GM10847 (cell line): Measurements from ENCODE around the gene MAPK11.

Experiments
- POLR2A ChIP-seq: IDR thresholded peaks from 2 replicates; pipeline ENCODE4 v1.6.1; 2011; ENCODE audit not compliant: insufficient read length; ENCODE audit errors: extremely low read depth

The MAPK11 gene

DNA sequence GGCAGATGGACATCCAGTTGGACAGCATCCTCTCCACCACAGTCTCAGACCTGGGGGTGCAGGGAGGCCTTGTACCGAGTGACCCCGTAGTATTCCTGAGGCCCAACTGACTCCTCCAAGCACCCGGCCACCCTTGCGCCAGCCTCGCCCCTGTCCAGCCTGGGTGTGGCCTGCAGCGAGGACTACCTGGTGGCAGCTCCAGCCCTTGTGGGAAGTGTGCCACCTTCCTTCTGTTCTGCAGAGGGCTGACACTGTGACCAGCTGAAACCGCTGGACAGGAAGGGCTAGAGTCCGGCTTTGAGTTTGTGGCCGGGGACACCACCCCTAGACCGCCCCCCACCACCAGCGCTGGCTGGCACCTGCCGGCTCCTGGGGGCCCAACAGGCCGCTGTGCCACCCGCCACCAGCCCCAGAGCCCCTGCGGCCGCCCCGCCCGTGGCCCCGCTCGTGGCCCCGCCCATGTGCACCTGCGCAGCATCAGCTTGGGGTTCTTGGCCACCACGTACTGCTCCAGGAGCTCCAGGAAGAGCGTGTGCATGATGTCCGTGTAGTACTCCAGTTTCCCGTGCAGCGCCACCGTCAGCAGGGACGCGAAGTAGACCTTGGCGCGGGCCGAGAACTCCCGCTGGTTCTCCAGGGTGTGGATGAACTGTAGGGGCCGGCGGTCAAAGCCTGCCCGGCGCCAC is 10.0 kb upstream of the MAPK11 start:
- no peak for TF ChIP-seq POLR2A

DNA sequence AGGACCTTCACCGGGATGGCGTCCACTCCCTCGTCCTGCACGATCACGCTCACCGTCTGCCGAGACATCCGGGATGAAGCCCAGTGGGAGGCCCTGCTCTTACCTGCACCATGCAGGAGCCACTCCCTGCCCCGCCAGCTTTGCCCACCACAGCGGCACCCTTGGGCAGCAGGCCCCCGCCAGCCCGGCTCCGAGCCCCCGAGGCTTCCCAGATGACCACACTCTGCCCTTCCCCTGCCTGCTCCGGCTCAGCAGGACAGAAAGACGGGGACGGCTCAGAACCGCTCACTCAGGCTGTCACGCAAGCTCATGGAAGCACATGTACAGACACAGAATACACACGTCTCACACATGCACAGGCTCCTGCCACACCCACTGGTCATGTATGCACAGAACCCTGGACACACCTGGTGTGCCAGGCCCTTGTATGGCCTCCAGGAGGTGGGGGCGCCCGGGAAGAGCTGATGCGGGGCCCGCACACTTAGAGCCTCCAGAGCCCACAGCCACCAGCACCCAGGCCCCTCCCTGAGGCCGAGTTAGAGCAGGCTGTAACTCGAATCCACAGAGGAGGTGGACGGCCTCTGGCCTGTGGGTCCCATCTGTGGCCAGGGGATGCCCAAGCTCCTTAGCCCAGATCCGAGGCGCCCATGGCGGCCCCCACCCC is 8.9 kb upstream of the MAPK11 start:
- TF ChIP-seq POLR2A, result no peak

DNA sequence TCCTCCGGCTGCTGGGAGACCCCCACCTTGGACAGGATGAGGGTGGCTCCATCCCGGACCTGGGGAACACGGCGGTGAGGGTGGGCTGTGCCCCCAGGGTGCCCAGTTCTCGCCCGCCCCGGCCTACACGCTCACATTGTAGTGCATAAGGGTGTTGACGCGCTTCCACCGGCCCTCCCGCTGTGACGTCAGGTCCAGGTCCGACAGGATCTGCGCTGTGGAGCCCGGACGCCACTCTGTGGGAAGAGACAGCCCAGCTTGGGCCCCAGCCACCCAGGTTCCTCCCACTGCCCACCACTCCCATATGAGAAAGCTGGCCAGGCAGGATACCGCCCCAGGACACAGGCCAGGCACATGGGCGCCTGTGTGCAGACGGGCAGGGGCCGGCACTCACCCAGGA is 8.3 kb upstream of the MAPK11 start:
- no peak for TF ChIP-seq POLR2A

- TF ChIP-seq POLR2A, result no peak
These were observed 7.6 kb upstream of the MAPK11 start for GRCh38 chr22:50277761-50278160.

DNA sequence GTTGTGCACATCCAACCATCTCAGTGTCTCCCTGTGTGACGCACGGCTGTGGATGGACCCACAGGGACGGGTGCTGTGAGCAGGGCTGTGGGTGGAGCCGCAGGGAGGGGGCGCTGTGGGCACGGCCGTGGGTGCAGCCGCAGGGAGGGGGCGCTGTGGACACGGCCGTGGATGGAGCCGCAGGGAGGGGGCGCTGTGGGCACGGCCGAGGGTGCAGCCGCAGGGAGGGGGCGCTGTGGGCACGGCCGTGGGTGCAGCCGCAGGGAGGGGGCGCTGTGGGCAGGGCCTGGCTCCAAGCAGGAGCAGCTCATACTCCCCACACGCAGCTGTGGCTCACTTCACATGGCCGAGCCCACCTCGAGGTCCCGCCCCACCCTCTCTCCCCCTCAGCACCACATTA is 6.0 kb upstream of the MAPK11 start:
- no peak for TF ChIP-seq POLR2A

DNA sequence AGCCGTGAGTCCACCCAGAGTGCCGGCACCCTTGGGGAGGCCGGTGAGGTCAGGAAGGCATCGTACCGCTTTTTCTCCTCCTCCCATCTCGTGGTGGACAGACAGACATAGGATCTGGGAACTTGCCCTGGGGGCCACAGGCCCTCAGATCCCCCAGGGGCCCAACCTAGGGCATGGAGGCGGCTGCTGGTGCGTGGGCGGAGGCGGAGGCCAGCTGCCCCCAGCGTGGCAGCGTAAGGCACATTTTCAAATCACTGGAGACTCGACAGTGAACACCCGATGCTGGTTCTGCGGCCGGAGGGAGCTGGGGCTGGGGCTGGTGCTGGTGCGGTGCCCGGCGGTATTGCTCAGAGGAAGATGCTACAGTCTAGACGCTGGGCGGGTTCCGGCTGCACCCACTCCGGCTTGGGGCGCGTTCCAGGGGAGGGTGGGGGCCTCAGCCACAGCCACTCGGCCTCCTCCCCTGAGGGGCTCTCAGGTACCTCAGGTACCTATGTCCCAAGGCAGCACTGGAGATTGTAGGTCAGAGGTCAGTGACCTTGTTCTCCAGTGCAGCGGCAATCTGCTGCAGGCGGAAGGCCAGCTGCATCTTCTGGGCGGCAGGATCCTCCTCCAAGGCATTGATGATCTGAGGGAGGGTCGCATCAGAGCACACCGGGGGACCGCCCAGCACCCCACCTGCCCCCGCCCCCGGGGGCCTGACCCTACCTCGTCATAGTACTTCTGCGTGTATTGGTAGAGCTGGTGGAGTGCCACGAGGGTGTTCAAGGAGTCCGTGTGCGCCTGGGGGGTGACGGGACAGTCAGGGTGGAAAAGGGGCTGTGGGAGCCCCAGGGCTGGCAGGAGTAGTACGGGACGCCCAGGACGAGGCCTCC is 5.2 kb upstream of the MAPK11 start:
- TF ChIP-seq POLR2A, result no peak

- TF ChIP-seq POLR2A, result no peak
These were observed 4.6 kb upstream of the MAPK11 start for GRCh38 chr22:50274771-50275170.

DNA sequence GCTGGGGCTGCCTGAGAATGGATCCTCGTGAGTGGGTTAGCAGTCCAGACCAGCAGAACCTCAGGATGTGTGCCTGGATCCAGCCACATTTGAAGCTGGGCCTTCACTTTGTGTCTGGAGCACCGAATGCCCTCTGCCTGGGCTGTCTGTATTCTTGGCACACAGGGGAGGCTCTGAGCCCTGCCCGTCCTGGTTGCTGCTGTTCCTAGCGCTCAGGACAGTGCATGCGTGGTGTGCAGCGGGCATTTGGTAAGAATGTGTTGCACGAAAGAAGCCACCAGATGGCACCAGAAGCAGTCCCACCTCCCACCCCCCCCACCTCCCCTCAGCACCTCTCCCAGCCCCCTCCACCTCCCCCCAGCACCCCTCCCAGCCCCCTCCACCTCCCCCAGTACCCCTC is 4.1 kb upstream of the MAPK11 start:
- TF ChIP-seq POLR2A, result no peak

GRCh38 chr22:50272044-50272802 is 2.0 kb upstream of the MAPK11 start:
- no peak for TF ChIP-seq POLR2A

- TF ChIP-seq POLR2A, result no peak
These were observed 1.4 kb upstream of the MAPK11 start for GRCh38 chr22:50271519-50271970.

- no peak for TF ChIP-seq POLR2A
These were observed 650 bp upstream of the MAPK11 start for GRCh38 chr22:50270666-50271394.

- TF ChIP-seq POLR2A, result no peak
These were observed 609 bp downstream of the MAPK11 start for GRCh38 chr22:50269573-50269969.

DNA sequence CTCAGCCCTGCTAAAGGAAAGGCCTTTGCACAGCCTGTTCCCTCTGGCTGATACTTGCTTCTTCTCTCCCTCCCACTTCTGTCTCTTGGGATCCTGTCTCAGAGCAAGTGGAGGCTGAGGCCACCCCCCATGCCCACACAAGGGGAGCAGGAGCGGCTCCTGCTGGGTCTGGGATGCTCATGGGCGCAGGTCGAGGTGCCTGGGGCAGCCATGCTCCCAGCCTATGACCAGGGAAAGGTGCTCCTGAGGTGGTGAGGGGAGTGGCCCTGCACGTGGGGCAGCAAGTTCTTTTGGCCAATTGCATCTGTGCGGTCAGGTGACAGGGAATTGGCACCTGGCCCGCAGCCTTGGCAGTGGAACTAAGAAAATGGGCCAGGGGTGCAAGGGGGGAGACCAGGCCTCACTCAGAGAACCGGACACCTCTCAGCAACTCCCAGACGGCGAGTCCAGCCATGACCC is 1.5 kb downstream of the MAPK11 start:
- no peak for TF ChIP-seq POLR2A

DNA sequence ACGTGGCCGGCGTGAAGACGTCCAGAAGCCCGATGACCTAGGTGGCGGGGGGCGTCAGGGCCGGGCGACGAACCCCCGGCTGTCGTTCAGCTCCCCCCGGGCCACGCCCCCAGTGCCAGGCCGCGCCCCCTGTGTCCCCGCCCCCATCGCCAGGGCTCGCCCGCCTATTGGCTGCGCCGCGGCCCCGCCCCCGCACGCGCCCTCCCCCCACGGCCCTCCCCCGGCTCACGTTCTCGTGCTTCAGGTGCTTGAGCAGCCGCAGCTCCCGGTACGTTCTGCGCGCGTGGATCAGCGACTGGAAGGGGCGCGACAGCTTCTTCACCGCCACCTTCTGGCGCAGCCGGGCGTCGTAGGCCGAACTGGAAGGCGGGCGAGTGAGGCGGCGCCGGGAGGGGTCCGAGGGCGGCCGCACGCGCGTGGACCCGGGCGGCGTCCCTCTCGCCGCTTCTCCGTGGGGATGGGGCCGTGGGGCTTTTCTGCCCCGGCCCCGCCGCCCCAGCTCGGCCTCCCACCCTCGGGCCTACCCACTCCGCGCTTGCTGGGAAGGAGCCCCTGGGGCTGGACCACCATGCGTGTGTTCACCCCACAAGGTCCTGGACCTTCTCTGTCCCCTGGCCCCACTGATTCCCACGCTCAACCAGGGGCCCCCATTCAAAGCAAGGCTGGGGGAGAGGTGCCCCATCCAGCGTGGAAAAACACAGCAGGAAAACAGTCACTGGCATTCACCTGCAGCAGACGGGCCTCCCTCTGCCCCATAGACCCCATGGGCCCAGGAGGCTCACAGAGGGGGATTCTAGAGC is 2.4 kb downstream of the MAPK11 start:
- no peak for TF ChIP-seq POLR2A

DNA sequence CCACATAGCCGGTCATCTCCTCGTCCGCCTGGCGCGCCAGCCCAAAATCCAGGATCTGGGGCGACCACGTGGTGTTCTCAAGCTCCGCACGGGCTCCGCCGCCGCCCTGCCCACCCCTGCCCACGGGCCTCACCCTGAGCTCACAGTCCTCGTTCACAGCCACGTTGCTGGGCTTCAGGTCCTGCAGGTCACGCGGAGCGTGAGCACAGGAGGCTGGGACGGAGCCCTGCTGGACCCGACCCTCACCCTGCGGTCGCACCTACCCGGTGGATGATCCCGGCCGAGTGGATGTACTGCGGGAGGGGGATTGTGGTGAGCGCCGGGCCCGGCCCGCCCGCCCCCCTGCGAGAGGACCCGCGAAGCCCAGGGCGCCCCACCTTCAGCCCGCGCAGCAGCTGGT is 3.2 kb downstream of the MAPK11 start:
- TF ChIP-seq POLR2A, result no peak
